Astrocyte (in vitro differentiated cells and primary cell): Measurements from ENCODE around the gene HOXC6. TPM values are rescaled to one million over a fixed set of nuclear protein-coding genes. Genes with fewer than 3 reads are reported as not detected.

Experiments
- DNase-seq: peaks from one replicate; pipeline ENCODE4 v3.0.0-alpha.2; 2010; ENCODE audit warnings: low read depth
- FAIRE-seq: peaks from 2 replicates; lab custom pipeline; 2011; peaks lifted over from hg19 to GRCh38; lab: Jason Lieb, UNC
- H2AFZ ChIP-seq: 2 replicates; pipeline ENCODE4 v1.6.0; 2012; ENCODE audit warnings: low read depth, low read length, inconsistent platforms
- H3K27ac ChIP-seq: 2 replicates; pipeline ENCODE4 v1.5.1; 2011; ENCODE audit warnings: low read depth, low read length, inconsistent platforms
- H3K27me3 ChIP-seq: 2 replicates; pipeline ENCODE4 v1.6.0; 2011; ENCODE audit warnings: low read length, inconsistent platforms; ENCODE audit not compliant: insufficient read depth
- H3K36me3 ChIP-seq: 2 replicates; pipeline ENCODE4 v1.5.1; 2011; ENCODE audit warnings: low read length, inconsistent platforms; ENCODE audit not compliant: insufficient read depth
- H3K4me1 ChIP-seq: 2 replicates; pipeline ENCODE4 v1.5.1; 2011; ENCODE audit warnings: low read length, inconsistent platforms; ENCODE audit not compliant: insufficient read depth
- H3K4me2 ChIP-seq: 2 replicates; pipeline ENCODE4 v1.6.0; 2012; ENCODE audit warnings: low read length, inconsistent platforms
- H3K4me3 ChIP-seq: 2 replicates; pipeline ENCODE4 v1.5.1; 2011; ENCODE audit warnings: low read depth, mild to moderate bottlenecking, low read length, inconsistent platforms; ENCODE audit not compliant: insufficient read depth
- H3K79me2 ChIP-seq: 2 replicates; pipeline ENCODE4 v1.6.0; 2012; ENCODE audit warnings: mild to moderate bottlenecking, low read length, inconsistent platforms; ENCODE audit not compliant: insufficient read depth
- H3K9ac ChIP-seq: 2 replicates; pipeline ENCODE4 v1.6.0; 2012; ENCODE audit warnings: mild to moderate bottlenecking, low read length, inconsistent platforms
- H3K9me3 ChIP-seq: 2 replicates; pipeline ENCODE4 v1.5.1; 2012; ENCODE audit warnings: low read depth, mild to moderate bottlenecking, low read length, inconsistent platforms; ENCODE audit not compliant: insufficient read depth
- H4K20me1 ChIP-seq: 2 replicates; pipeline ENCODE4 v1.6.0; 2012; ENCODE audit warnings: low read length, inconsistent platforms; ENCODE audit not compliant: insufficient read depth
- H3K27ac Mint-ChIP-seq: one replicate; pipeline ENCODE4 v1.8.0; 2021; ENCODE audit warnings: mild to moderate bottlenecking, mixed read lengths; ENCODE audit not compliant: unreplicated experiment
- H3K27me3 Mint-ChIP-seq: one replicate; pipeline ENCODE4 v1.8.0; 2021; ENCODE audit warnings: low read depth, mixed read lengths; ENCODE audit not compliant: unreplicated experiment
- H3K36me3 Mint-ChIP-seq: one replicate; pipeline ENCODE4 v1.8.0; 2021; ENCODE audit warnings: low read depth, mixed read lengths; ENCODE audit not compliant: unreplicated experiment
- H3K4me1 Mint-ChIP-seq: one replicate; pipeline ENCODE4 v1.8.0; 2021; ENCODE audit warnings: low read depth, mixed read lengths; ENCODE audit not compliant: unreplicated experiment
- H3K4me3 Mint-ChIP-seq: one replicate; pipeline ENCODE4 v1.8.0; 2021; ENCODE audit warnings: mild to moderate bottlenecking, moderate library complexity, mixed read lengths; ENCODE audit not compliant: unreplicated experiment
- H3K9me3 Mint-ChIP-seq: one replicate; pipeline ENCODE4 v1.8.0; 2021; ENCODE audit warnings: mild to moderate bottlenecking, mixed read lengths; ENCODE audit not compliant: unreplicated experiment
- CTCF ChIP-seq: IDR thresholded peaks from 2 replicates; pipeline ENCODE4 v1.5.1; 2011; ENCODE audit warnings: low read depth, mild to moderate bottlenecking, inconsistent platforms, low read length, moderate library complexity; ENCODE audit not compliant: insufficient read depth
- EZH2 ChIP-seq: IDR thresholded peaks from 2 replicates; pipeline ENCODE4 v1.6.1; 2012; ENCODE audit warnings: mild to moderate bottlenecking, low read length, inconsistent platforms; ENCODE audit not compliant: insufficient read depth
- total RNA-seq: library from RNA; stranded (reverse); gene quantifications from 2 replicates; pipeline ENCODE4 v1.2.1, GENCODE V29; 2021

The HOXC6 gene
- total RNA-seq, 1 donor from 2014 or later = not detected

GRCh38 chr12:53984901-53985691 is 43.1 kb upstream of the HOXC6 start, which contains the start of gene HOXC10:
HOXC10 (plus strand) TSS chr12:53985146; CDS start chr12:53985260, 114 bp downstream.
- Histone ChIP-seq H3K9ac (no peak within 1 kb of the TSS), H2AFZ (no peak within 1 kb of the TSS), H3K36me3 (no peaks in the 10 kb centered on the region), H4K20me1 (no peaks in the 10 kb centered on the region), H3K27ac (no peak within 1 kb of the TSS), H3K9me3 (no peaks in the 10 kb centered on the region), H3K4me3 (no peak within 1 kb of the TSS), H3K4me2 (peak within 1 kb of the TSS; percentile 41), H3K79me2 (no peaks in the 10 kb centered on the region), H3K27me3 (peaks cover 92% of the 10 kb centered on the region), H3K4me1 (no peaks in the 10 kb centered on the region)
- peaks cover 24% of the 10 kb centered on the region for H3K9me3 Mint-ChIP-seq
- no peak for FAIRE-seq
- H3K4me3 Mint-ChIP-seq = no peak within 1 kb of the TSS
- no peaks in the 10 kb centered on the region for H3K36me3 Mint-ChIP-seq
- no peaks in the 10 kb centered on the region for H3K4me1 Mint-ChIP-seq
- TF ChIP-seq CTCF = no peak
- TF ChIP-seq EZH2 = peak; percentile 87
- H3K27ac Mint-ChIP-seq = no peak within 1 kb of the TSS
- peak; percentile 26 for DNase-seq
- peaks cover 85% of the 10 kb centered on the region for H3K27me3 Mint-ChIP-seq

GRCh38 chr12:53985692-53985993 is 42.6 kb upstream of the HOXC6 start:
- FAIRE-seq (no peak), DNase-seq (no peak)
- Histone ChIP-seq H2AFZ (no peak overlapping the region), H3K36me3 (no peaks in the 10 kb centered on the region), H3K27me3 (peaks cover 93% of the 10 kb centered on the region), H3K9me3 (no peaks in the 10 kb centered on the region), H3K27ac (no peak overlapping the region), H3K4me2 (no peak overlapping the region), H4K20me1 (no peaks in the 10 kb centered on the region), H3K79me2 (no peaks in the 10 kb centered on the region), H3K4me1 (no peaks in the 10 kb centered on the region), H3K4me3 (no peak overlapping the region), H3K9ac (no peak overlapping the region)
- no peak overlapping the region for H3K27ac Mint-ChIP-seq
- TF ChIP-seq EZH2 = no peak
- TF ChIP-seq CTCF = no peak
- H3K4me1 Mint-ChIP-seq = no peaks in the 10 kb centered on the region
- peaks cover 29% of the 10 kb centered on the region for H3K9me3 Mint-ChIP-seq
- H3K4me3 Mint-ChIP-seq = no peak overlapping the region
- peaks cover 85% of the 10 kb centered on the region for H3K27me3 Mint-ChIP-seq
- H3K36me3 Mint-ChIP-seq = no peaks in the 10 kb centered on the region

GRCh38 chr12:53985994-53986685 is 42.1 kb upstream of the HOXC6 start:
- Mint-ChIP-seq H3K27me3 (peaks cover 85% of the 10 kb centered on the region), H3K4me1 (no peaks in the 10 kb centered on the region)
- no peak for TF ChIP-seq CTCF
- TF ChIP-seq EZH2 = peak; percentile 82

More at GRCh38 chr12:53985994-53986685, 42.1 kb upstream of the HOXC6 start:
- FAIRE-seq (no peak), DNase-seq (no peak)
- H3K36me3 Mint-ChIP-seq = no peaks in the 10 kb centered on the region
- Histone ChIP-seq H3K4me1 (no peaks in the 10 kb centered on the region), H2AFZ (no peak overlapping the region), H4K20me1 (no peaks in the 10 kb centered on the region), H3K4me3 (no peak overlapping the region), H3K27me3 (peaks cover 93% of the 10 kb centered on the region), H3K4me2 (no peak overlapping the region), H3K36me3 (no peaks in the 10 kb centered on the region), H3K9ac (no peak overlapping the region), H3K79me2 (no peaks in the 10 kb centered on the region), H3K9me3 (no peaks in the 10 kb centered on the region), H3K27ac (no peak overlapping the region)
- H3K4me3 Mint-ChIP-seq = no peak overlapping the region
- H3K27ac Mint-ChIP-seq = no peak overlapping the region
- H3K9me3 Mint-ChIP-seq = peaks cover 29% of the 10 kb centered on the region
